ENCODE measurements around the gene ZNF281.

The ZNF281 gene

DNA sequence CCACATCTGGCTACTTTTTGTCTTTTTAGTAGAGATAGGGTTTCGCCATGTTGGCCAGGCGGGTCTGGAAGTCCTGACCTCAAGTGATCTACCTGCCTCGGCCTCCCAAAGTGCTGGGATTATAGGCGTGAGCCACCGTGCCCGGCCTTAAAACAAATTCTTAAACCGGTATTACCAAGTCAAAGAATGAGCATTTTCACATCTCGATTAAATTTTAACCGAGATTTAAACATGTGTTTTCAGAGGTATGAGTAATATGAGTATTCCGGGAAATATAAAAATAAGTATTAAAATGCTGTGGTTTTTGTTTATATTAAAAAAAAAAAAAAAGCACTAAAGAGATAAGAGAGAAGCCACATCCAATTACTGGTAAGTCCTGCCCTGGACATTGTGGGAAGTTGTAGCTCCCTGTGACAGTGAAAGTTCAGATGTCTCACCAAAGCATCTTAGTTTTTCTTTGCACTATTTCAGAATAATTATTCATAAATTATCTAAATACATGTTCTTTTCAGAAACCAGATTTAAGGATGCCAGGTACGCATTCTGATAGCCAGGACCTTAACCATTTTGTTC, 24.9 kb downstream of the ZNF281 start:
- DNase-seq = no peak

DNA sequence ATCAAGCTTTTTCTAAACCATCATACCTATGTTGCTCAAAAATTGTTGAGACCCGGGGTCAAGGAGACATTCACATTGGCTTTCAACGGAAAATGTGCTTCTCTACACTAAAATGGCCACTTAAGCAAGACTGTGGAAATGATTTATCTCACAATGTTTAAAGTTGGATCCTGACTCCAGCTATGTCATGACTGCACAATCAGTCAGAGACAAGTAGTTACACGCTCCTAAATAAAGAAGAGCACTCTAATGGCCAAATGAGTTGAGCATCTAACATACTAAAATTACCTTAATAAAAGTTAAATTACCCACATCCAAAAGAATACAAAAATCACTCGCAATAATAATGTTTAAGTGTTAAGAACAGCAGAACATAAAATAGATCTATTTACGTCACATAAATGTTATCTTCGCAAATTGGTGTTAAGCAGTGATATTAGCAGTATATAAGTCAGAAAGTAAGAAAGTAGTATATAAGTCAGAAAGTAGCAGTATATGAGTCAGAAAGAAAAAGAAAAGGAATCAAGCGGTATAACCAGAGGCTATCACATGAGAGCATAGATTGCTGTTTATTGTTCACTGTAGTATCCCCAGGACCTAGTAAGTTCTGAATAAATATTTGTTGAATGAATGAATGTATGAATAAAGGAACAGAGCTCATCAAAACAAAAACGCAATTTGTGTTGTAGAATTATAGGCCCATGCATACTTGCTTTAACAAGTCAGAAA, 28.4 kb downstream of the ZNF281 start:
- DNase-seq = no peak

DNA sequence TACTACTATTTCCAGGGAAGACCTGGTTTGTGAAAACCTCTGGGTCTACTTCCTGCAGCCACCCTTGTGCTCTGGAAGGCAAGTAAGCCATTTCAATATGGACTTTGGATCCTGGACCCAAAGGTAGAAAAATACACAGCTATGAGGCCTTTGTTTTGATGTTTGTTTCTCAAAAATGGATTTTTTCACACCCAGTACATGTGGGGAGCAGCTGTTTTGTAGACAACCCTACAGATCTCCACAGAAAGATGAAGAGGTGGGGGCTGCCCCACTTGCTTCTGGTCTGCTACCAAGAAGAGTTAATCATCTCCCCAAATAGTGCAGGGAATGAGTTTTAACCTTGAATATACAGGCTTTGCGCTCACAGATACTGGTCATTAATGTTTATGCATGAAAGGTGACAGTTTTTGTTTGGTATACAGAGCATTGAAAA, 29.2 kb downstream of the ZNF281 start:
- no peak for DNase-seq

DNA sequence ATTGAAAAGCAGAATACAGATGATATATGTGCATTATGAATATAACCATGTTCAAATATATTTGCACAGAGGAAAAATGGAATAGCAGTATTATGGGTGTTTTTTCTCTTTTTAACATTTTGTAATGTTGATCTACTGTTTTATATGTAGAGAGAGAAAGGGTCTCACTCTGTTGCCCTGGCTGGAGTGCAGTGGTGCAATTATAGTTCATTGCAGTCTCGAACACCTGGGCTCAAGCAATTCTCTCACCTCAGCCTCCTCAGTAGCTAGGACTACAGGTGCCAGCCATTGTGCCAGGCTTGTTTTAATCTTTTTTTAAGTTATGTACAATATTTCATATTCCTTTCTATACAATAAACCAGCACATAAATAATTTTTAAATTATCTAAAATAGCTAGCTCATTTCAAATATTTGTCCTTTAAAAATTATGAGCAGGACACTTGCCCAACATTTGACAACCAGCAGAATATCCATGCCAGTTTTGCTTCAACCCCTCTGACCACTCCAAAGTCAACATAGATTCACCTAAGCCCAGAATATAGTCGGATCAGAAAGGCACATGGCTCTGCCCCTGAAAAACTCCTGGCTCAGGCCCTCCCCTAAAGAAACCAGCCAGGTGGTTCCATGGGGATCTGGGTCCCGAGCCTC, 29.8 kb downstream of the ZNF281 start:
- no peak for DNase-seq

DNA sequence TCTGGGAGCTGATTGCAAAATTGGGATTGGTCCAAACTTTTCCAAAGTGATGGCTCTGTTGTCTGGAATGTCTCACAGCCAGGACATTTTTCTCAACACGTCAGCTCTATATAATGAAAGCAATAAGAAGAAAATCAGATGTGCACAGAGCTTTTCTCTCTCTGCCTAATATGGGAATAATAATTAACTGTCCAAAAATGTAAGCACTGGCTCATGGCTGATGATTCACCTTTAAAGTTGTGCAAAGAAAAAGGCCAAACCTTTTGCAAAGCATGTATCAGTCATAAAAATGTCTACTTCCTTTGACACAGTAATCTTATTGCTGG, 30.4 kb downstream of the ZNF281 start:
- DNase-seq = no peak

DNA sequence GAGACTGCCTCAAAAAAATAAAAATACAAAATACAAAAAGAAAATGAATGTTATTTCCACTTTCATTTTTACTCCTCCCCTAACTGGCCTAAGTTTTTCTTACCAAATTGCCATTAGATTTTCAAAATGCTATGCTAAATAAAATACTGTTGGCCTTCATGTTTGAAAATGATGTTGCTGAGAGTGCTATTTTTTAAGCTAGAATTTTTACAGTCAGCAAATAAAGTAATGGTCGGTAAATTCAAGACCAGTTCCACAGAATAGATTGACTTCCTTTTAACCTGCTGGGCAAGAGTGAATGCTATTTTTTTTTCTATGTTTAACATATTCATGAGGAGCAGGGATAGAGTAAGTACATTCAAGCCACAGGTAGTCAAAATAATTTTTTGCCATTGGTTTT, 31.7 kb downstream of the ZNF281 start:
- no peak for DNase-seq

DNA sequence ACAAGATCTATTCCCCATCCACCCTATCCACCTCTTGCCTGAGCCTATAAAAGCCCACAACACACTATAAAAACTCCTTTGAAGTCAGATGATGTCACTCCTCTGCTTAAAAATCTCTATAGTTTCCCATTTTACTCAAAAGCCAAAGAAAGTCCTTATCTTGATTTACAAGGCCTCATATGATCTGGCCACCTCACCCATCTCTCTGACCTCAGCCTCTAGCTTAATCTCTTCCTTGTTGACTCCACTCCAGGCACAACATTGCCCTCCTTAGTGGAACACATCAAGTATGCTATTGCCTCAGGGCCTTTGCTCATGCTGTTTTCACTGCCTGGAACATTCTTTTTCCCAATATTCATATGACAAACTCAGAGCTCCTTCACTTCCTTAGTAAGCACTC, 33.3 kb downstream of the ZNF281 start:
- no peak for DNase-seq

DNA sequence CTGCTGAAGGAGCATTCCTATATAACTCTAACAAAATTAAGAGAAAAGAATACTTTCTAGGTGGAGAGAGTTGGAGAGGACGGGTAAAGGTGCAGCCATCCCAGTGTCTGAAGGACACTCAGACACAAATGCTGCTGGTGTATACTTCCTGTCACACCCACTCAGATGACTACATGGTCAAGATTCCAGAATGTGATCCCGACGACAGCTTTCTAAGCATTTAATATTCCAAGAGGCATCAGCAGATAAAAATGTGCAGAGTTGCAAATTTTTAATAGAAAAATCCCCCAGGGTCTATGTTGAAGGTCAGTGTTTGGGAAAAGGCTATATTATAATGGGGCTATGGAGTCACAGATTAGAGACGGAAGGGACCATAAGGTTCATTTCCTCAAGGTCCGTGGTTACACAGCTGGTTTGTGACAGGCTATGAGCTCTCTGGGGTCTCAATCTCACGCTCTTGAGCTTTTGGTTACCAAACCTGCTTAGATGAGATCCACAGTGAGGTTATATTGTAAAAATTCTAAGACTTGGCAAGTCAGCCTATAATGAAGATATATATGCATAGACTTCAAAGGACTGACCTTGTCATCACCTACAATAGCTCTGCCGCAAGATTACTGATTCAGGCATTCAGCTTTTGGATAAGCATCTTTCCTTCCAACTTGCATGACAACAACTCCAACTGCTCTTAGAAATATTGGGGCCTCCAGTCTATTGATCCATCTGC, 35.1 kb downstream of the ZNF281 start:
- DNase-seq = no peak

DNA sequence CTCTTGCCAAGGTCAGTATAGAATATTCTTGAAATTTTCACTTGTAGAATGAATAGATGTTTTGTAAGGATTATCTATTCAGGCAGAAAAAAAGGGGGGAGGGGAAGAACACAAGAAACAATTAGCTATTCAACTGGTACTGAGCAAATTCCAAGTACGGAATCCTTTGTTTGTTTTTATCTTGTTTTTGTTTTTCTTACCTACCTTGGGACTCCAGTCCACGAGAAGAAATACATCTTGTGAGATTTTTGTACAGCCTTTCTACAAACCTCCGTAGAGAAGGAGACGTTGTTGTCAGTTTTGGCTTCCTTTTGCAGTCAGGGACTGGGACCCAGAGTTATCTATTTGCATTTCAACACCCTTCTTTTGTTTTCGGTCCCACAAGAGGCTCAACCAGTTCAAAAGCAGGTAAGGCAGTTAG, 36.0 kb downstream of the ZNF281 start:
- DNase-seq = no peak

DNA sequence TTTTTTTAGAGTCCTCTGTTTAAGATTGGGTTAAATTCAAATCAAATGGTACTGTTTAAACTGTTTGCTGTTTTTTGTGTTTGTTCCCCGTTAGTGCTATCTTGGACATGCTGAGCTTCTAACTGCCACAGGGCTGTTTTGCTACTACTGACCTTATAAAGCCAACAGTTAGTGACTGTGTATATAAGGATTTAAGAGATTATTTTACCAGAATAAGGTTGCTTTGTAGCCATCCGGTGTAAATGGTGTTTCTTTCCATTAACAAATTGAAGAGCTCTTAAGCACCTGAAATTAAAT, 37.0 kb downstream of the ZNF281 start:
- DNase-seq = no peak

DNA sequence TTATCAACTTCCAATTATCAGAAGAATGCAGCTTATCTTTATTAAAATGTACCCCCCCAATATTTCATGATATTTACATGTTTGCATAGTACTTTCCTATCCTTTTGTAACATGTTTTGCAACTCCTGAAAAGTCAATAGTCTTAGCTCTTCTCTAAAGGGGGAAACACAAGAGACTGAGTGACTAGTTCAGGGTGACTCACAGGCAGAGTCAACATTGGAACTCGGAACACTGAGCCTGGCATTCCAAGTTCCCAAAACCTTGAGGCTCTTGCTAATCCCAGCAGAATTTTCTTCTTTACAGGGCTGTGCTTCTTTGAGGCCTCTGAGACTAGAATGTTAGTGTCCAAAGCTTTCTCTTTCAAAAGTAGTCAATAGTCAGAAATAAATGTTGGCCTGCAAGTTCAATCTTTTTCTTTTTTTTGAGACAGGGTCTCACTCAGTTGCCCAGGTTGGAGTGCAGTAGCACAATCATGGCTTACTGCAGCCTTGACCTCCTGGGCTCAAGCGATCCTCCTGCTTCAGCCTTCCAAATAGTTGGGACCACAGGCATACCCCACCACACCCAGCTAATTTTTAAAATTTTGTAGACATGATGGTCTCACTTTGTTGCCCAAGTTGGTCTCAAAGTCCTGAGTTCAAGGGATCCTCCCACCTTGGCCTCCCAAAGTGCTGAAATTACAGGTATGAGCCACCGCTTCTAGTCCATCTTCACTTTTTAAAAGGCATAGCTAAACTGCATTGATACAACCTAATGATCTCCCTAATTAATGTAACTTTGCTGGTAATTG, 37.5 kb downstream of the ZNF281 start:
- DNase-seq = no peak

DNA sequence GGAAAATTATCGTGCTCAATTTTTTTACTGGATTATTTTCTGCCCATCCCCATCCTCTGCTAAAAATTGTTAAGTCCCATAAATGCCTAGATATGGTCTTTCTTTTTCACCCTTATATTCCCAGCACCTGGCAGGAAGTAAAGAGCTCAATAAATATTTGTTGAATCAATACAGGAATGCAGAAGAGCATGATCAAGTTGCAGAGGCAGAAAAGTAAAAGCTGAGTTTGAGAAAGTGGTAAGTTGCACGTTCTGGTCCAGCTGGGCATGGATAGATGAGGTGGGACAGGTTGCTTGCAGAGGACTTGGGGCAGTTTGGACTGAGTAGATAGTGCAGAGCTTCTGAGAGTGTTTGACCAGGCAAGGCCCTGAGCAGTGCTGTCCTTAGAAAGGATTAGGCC, 40.1 kb downstream of the ZNF281 start:
- DNase-seq = no peak

DNA sequence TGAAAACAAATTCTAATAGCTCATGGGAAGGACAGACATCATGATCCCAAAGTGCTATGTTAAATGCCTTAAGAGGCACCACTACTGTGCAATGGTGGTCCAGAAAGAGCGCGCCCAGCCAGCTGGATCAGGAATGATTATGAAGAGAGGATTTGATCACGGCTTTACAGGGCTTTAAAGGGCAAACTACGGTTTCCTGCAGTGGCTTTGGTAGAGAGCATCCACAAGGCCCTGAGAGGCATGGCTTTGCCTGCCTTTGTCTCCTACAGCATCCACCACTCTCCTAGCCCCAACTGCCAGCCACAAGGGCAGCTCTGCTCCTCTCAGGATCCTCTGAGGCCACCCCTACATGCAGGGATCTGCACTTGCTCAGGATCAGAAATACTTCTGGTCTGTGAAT, 40.7 kb downstream of the ZNF281 start:
- no peak for DNase-seq

DNA sequence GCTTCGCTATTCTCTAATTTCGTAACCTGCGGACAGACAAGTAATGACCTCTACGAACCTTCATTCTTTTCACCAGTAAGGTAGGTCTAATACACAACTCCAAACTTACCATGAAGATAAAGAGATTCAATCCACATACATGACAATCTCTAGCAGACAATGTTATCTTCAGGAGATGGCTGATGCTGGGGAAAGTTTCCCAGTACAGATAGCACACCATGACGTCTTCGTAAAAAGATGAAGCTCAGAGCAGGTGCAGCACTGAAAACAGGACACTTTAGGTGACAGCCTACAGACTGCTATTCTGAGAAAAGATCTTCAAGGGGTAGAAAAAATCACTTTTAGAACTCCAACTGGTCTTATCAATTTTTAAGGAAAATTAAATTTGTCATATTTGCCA, 41.3 kb downstream of the ZNF281 start:
- DNase-seq = no peak

DNA sequence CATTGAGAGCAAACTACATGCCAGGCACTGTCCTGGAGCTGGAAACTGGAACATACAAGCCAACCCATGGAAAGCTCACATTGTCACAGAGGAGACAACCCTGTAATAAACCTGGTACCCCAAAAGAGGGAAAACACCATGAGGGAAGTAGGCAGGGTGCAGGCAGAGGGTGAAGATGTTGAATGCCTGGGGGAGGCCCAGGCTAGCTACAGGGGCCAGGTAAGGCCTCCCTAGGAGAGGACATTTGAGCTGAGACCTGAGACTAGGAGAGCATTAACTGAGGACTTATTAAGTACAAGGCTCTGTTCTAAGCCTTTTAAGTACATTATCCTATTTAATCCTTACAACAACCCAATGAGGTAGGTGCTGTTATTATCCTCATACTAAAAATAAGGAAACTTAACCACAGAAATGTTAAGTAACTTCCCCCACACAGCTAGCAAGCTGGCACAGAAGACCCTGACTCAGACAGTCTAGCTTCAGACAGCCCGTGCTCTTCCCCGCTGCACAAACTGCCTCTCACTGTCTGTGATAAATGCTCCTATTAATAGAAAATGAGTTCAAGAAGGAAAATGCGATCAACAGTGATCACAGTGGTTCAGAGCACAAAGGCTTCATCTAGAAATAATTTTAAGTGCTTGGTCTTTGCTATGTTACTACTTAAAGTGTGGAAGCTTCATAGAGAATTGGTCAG, 41.8 kb downstream of the ZNF281 start:
- no peak for DNase-seq

DNA sequence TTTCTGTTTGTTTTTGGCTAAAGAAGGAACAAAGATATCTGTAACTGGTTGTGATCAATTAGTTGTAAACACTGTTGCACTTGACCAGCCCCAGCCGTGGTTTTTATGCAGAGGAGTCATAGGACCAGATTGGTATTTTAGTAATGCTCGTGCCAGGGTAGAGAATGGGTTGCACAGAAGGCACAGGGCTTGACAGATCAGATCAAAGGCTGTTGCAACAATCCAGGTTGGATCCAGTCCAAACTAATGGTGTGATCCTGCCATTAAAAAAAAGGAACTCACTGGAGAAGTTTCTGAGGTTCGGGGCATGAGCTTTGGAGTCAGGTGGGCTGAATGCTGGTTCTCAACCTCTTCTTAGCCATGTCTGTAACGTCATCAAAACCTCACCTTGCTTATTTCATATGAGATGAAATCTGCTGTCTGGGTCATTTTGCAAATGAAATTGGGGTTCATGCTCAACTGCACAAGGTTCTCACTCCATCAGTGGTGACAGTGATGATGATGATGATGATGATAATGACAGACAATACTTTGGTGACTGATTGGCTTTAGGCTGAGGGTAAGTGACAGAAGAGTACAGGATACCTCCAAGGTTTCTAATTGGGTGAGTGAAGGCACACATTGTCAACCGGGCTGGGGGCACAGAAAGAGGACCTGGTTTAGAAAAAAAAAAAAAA, 43.1 kb downstream of the ZNF281 start:
- no peak for DNase-seq

DNA sequence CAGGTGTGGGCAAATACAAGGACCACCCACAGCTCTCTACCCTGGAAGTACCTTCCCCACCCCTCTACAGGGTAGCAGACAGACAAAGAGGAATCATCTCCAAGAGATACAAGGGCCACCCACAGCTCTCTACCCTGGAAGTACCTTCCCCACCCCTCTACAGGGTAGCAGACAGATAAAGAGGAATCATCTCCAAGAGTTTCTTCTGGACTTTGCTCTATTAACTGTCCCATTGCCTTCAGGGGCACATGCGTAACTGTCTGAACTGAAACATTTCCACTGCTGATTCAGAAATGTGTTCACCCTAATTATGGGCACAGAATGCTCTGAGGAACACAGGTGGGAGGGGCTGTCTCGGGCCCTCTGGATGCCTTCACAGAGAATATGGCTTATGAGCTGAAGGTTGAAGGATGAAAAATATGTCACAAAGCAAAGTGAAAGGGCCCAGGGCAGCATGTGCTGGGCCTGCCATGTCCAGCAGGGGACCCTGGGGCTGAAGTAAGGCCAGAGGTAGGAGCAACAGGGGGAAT, 43.9 kb downstream of the ZNF281 start:
- DNase-seq = no peak

DNA sequence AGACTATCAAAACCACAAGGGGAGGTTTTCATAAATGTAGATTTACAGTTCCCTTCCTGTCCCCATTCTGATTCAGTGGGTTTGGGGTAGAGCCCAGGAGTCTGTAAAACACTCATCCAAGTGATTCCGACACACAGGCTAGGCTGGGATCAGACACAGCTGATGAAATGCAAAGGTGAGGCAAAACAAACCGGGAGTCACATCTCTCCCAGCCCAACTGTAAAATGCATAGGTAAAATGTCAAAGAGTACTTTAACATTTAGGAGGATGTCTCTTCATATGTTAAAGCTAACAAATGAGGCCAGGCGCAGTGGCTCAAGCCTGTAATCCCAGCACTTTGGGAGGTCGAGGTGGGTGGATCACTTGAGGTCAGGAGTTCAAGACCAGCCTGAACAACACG, 45.0 kb downstream of the ZNF281 start:
- no peak for DNase-seq

DNA sequence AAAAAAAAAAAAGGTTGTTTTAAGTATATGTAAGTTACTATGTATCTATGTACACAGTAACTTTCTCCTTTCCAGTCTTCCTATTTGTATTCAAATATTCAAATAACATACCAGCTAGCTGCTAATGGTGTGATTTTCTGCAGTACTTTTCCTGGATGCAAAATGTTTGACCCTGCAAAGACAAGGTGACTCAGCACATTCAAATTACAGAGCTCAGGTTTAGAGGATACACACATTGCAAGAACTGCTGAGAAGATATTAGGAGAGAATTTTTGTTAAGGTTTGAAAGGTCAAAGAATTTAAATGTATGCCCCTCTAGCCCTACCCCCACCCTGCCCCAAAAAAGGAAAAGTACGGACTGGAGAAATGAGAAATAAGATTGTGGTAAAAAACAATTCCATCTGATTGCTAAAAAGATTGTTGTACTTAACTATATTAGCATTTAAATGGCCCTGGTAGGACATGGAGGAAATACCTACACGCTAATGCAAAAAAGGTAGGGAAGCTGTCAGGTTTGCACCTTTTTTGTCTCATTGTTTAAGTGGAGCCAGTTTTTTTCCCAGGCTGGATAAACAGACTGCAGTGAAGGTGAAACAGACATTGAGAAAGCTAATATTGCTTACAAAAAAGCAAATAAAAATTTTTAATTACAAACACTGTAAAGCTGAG, 45.6 kb downstream of the ZNF281 start:
- no peak for DNase-seq

DNA sequence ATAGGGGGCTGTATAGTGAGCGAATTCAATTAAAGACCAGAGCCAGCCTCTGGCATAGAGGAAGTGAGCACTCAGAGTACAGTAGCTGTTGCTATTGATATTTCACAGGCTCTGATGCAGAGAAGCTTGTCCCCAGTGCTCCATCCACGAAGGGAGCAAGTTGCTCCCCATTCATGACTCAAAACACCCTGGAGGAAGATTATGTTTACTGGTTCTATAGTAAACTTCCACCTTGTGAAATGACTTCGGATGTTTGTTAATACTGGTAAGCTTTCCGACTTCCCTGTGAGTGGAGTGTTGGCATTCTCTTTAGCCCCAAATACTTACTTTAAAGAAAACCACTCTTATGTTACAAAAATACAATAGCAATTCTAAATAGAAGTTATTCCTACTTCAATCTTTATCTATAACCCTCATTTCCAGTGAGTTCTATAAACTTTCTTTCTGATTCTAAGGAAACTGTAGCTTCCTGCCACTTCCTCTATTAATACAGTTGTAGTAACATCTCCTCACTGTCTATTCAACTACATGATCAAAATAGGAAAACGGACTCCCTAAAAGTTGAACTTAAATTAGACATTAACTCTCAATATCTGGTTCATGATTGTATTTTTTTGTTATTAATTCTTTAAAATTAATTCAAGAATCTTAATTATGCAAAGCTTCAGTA, 46.4 kb downstream of the ZNF281 start:
- no peak for DNase-seq

DNA sequence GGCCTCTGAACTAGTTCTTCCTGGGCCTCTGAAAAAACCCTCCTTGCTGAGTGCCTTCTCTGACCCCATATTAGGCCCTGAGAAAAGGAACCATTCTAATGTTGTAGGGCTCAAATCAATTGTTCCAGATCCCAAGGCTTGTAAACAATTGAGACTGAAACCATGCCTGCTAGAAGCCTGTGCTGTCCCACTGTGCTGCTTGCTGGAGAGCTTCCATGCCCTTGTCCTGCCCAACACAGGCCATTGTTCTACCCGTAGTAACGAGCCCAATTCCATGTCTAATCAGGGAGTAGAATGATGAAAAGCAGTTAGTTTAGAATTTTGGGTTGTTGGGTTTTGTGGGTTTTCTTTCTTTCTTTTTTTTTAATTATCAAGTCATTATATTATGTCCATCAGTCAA, 47.4 kb downstream of the ZNF281 start:
- DNase-seq = no peak

Data from activated CD4-positive, alpha-beta T cell treated with anti-CD3 and anti-CD28 coated beads for 1 hour (primary cell).